ENCODE results near the gene PIK3AP1.

The PIK3AP1 gene

DNA sequence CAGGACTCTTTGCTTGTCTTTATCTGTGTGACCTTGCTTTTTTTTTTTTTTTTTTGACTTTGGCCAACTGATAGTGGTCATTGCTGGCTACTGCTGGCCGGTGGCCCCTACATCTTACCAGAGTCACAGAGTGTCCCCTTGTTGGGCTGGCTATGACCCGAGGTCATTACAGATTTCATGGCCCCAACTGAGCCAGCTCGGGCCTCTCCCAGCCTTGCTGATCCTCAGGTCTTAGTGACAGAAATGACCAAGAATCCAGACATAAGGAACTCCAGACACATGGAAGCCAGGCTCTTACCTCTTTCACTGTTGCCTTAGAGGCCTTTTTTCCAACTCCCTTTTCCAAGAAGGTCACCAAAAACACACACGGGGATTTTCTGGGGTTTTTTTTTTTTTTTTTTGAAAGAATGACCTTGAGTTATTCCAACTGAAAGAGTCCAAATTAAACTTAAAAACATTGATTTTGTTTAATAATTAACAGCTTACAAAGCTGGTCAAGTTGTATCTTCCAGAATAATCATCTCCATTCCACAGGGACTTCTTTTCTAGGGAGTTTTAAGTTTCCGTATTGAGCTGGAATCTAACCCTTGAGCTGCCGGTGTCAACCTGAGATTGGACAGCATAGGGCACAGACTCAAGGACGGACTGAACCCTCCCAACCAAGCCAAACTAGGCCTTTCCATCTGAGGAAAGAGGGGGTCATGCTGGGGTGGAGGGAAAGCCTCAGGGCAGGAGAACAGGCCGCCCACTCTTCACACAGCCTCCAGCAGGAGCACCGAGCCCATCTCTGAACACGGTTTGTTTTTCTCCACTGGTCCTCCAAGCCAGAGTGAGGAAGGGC, 43.8 kb downstream of the PIK3AP1 start:
- in situ Hi-C loops (cut with HindIII; ENCODE audit: low sequenced_read_pairs): no loop called here

DNA sequence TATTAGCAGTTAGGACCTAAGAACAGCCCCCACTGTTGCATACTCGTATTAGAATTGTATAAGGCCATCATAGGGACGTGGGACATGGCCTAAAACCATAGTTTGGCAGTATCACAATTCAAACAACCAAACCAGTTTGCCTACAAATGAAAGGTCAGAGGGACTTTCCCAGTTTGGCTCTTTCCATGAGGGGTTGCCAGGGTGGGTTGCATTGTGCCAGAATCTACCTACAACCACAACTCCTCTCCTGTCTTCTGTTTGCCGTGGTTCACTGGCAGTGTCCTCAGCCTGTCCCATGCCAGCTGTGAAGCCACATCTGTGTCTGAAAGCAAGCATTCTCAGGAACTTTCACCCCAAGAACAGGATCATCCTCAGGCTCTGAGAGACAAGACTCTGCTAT, 44.5 kb downstream of the PIK3AP1 start:
- in situ Hi-C loops (cut with HindIII; ENCODE audit: low sequenced_read_pairs): no loop called here

DNA sequence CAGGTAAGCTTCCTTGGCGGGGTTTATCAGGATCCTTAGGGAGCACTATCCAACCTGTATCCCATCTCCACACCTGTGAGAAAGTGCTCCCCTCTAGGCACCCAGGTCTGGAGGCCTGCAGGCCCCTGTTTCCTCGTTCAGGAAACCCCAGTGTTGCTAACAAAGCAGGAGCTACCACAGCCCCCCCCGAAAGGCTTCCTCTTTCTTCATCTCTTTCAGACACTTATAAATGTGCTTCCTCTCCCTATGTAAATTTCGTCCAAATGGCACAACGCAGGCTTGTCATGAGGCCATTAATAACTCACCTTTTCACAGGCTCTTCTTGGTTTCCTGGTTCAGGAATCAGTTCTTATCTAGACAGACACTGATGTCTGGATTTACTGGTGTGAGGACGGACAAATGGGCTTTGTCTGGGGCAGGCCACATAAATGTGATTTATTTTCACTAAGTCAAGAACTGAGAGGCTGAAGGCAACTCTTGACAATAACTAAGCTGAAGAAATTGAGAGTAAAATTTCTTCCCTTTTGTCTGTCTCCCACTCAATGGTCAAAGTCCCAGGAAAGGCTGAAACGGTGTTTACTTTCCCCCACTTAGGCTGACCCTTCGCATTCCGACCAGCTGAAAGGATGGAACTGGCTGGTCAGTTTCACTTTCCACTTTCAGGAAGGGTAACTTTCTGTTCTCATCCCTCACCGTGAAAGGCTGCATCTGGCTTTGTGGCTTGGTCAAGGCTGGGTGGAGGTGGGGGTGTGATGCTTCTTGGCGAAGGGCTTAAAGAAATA, 46.8 kb downstream of the PIK3AP1 start:
- in situ Hi-C loops (cut with HindIII; ENCODE audit: low sequenced_read_pairs): no loop called here

GRCh38 chr10:96672481-96673175, 47.7 kb downstream of the PIK3AP1 start:
- in situ Hi-C loops (cut with HindIII; ENCODE audit: low sequenced_read_pairs): no loop called here

- in situ Hi-C loops (cut with HindIII; ENCODE audit: low sequenced_read_pairs): no loop called here
Observed at GRCh38 chr10:96671211-96671890, 49.0 kb downstream of the PIK3AP1 start.

DNA sequence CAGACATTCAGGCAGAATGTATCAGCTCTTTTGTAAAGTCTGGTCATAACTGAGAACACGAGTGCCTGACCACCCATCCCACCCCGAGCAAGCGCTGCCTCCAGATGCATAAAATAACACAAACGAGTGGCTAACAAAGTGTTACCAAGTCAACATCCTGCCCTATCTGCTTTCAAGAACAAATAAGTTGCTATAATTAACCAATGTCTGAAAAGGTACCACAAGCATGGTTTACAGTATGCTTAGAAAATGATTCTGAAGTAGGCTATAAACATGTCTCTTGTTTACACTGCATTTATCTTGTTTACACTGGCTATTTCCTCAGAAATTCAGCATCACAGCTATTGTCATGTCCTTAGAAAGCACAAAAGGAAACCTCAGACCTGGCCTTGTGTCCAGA, 49.5 kb downstream of the PIK3AP1 start:
- in situ Hi-C loops (cut with HindIII; ENCODE audit: low sequenced_read_pairs): no loop called here

DNA sequence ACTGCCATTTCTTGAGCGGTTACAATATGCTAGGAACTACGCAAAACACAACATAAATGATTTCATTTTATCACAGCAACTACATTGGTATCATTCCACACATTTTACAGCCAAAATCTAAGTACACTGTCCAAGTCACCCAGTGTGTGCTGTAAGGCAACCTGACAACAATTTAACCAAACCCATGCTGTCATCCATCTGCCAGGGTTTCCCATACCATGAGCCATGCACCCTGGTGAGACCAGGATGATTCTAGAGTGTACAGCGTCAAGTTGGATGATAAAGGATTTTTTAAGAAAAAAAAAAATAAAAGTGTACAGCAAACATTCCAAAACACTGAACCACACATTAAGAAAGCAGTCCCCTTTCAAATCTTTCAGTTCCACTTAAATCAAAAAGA, 52.9 kb downstream of the PIK3AP1 start:
- in situ Hi-C loops (cut with HindIII; ENCODE audit: low sequenced_read_pairs): no loop called here

DNA sequence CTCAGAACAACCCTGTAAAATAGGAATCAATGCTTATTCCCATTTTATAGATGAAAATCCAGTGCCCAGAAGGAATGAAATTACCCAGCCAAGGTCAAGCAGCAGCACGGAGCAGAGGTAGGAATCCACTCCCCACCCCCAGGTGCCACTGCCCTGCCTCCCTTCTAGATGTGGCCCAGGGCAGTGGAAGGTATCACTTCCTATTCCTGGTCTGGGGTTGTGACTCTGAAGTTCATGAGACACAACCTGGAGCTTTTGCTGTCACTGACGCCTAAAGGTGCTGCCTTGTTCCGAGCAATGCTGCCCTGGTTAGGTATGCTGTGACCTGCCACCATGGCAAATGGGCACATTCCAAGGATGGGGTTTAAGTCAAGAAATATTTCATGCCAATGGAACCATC, 53.6 kb downstream of the PIK3AP1 start:
- in situ Hi-C loops (cut with HindIII; ENCODE audit: low sequenced_read_pairs): no loop called here

GRCh38 chr10:96665306-96665705, 55.0 kb downstream of the PIK3AP1 start:
- in situ Hi-C loops (cut with HindIII; ENCODE audit: low sequenced_read_pairs): no loop called here

- in situ Hi-C loops (cut with HindIII; ENCODE audit: low sequenced_read_pairs): no loop called here
Observed at GRCh38 chr10:96664563-96664962, 55.8 kb downstream of the PIK3AP1 start.

- in situ Hi-C loops (cut with HindIII; ENCODE audit: low sequenced_read_pairs): no loop called here
Observed at GRCh38 chr10:96663797-96664196, 56.5 kb downstream of the PIK3AP1 start.

DNA sequence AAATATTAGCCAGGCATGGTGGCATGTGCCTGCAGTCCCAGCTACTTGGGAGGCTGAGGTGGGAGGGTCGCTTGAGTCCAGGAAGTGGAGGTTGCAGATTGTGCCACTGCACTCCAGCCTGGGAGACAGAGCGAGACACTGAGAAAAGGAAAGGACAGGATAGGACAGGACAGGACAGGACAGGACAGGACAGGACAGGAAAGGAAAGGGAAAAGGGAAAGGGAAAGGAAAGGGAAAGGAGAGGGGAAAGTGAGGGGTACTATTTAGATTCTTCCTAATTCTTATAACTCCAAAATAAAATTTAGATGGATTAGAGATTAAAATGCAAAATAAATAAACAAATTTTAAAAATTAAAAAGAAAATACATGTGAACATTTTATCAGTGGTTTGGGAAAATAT, 58.7 kb downstream of the PIK3AP1 start:
- in situ Hi-C loops (cut with HindIII; ENCODE audit: low sequenced_read_pairs): no loop called here

DNA sequence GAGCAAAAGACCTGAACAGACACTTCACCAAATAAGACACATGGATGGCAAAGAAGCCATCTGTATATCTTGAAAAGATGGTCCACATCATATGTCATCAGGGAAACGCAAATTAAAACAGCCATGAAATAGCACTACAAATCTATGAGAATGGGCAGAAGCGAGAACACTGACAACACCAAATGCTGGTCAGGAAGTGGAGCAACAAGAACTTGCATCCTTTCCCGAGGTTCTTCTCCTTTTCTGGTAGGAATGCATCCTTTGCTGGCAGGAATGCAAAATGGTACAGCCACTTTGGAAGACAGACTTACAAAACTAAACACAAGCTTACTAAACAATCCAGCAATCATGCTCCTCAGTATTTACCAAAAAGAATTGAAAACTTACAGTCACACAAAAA, 60.0 kb downstream of the PIK3AP1 start:
- in situ Hi-C loops (cut with HindIII; ENCODE audit: low sequenced_read_pairs): no loop called here

DNA sequence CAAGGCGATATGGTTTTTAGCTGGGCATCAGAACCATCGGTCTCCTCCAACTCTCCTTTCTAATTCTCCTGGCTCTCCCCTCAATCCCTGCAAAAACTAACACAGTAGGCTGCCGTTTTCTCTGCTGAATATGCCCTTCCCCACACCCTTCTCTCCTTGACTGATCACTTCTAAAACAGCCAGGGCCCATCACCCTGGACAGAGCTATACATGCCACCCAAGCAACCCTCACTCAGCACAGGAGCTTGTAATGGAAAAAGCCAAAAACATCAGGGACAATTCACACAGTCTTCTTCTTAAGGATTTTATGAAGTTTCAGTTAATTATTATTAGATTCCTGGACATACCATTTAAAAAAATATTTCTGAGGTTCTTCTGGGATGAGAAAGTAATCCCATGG, 61.5 kb downstream of the PIK3AP1 start:
- in situ Hi-C loops (cut with HindIII; ENCODE audit: low sequenced_read_pairs): no loop called here

DNA sequence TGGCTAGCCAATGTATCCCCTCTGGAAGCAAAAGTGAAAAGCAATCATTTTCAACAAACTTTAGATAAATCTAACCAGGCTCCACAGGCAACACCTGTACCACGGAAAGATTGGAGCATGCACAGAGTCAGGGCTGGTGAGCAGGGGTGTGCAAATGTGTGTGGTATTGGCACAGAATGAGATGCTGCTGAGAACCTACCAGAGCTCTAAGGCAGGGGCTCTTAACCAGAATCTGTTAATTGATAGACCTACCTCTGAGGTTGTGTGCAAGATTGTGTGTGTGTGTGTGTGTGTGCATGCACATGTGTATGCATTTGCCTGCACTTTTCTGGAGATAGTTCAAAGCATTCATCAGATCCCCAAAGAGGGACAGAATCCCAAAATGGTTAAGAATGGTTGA, 62.9 kb downstream of the PIK3AP1 start:
- in situ Hi-C loops (cut with HindIII; ENCODE audit: low sequenced_read_pairs): no loop called here

DNA sequence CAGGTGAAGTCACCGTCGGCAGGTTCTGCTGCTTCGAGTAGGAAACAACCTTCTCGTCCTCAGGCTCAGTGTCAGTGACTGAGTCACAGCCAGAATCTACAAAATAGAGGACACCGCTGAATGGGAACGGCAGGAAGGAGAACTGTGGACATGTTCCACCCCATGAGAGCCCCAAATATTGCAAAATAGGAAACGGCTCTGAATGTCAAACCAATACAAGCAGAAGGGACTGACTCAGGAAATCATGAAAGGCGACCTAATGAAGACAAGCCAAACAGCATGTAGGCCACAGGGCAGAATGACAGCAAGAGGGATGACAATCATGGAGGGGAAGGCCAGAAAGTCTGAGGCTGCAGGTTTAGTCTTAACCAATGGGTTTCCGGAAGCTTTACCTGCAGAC, 63.5 kb downstream of the PIK3AP1 start:
- in situ Hi-C loops (cut with HindIII; ENCODE audit: low sequenced_read_pairs): no loop called here

- in situ Hi-C loops (cut with HindIII; ENCODE audit: low sequenced_read_pairs): no loop called here
Observed at GRCh38 chr10:96656198-96656577, 64.1 kb downstream of the PIK3AP1 start.

DNA sequence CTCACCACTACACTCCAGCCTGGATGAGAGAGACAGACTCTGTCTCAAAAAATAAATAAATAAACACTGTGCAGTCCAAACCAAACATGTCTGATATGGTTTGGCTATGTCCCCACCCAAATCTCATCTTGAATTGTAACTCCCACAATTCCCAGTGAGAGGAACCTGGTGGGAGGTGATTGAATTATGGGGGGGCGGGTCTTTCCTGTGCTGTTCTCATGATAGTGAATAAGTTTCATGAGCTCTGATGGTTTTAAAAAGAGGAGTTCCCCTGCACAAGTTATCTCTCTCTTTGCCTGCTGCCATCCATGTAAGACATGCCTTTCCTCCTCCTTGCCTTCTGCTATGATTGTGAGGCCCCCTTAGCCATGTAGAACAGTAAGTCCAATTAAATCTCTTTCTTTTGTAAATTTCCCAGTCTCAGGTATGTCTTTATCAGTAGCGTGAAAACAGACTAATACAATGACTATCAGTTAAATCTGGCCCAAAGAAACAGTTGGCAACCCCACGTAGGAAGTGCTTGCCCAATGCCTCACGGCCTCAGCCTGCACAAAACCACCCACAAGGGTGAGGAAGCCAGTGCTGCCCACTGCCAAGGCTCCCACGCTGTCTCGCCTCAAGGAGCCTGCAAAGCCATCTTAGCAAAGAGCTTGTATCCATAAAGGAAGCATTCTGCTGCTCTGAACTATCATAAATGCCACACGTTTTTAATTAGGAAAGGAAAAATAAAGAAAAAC, 64.7 kb downstream of the PIK3AP1 start:
- in situ Hi-C loops (cut with HindIII; ENCODE audit: low sequenced_read_pairs): no loop called here

DNA sequence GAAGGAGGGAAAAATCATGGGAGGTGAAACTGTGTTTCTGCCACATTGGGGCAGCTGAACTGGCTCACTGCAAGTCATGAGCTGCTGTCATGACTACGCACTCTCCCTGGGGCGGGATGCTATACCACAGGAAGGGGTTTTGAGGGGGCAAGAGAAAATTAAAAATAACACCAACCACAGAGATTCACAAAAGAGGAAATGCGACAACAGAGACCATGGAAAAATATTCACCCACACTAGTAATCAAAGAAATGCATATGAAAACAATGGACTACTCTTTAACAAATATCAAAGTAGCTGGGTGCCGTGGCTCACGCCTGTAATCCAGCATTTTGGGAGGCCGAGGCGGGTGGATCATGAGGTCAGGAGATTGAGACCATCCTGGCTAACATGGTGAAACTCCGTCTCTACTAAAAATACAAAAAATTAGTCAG, 68.3 kb downstream of the PIK3AP1 start:
- in situ Hi-C loops (cut with HindIII; ENCODE audit: low sequenced_read_pairs): no loop called here

DNA sequence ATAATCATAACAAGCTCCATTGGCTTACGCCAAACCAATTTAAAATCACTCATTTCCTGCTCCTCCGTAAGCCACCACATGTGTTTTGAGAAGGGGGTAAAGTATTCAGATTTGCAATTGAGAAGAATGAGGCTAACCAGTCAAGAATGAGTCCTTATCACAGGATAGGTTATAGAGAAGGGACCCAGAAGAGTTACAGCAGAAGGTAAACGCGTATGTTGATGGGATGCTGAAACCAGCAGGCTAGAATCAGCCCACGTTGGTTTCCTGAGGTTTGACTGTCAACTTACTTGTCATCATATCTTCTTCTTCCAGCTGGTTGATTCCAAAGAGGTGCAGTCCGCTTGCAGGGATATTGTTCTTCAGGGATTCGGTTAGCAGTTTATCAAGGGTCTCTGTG, 69.4 kb downstream of the PIK3AP1 start:
- in situ Hi-C loops (cut with HindIII; ENCODE audit: low sequenced_read_pairs): no loop called here

All from endothelial cell of hepatic sinusoid (primary cell).